Fibroblast of upper back skin (primary cell): ENCODE results near the gene ELF4.

Source experiments
- DNase-seq: peaks from one replicate; pipeline ENCODE4 v3.0.0-alpha.2; 2013

The ELF4 gene

GRCh38 chrX:130083656-130084382, 26.5 kb downstream of the ELF4 start:
- DNase-seq = no peak

- no peak for DNase-seq
Observed at GRCh38 chrX:130083107-130083490, 27.2 kb downstream of the ELF4 start.

- no peak for DNase-seq
Observed at GRCh38 chrX:130082244-130083106, 27.8 kb downstream of the ELF4 start.

GRCh38 chrX:130081421-130082045, 28.8 kb downstream of the ELF4 start:
- no peak for DNase-seq

GRCh38 chrX:130080791-130081367, 29.4 kb downstream of the ELF4 start:
- DNase-seq = no peak

- DNase-seq = peak; percentile 74
Observed at GRCh38 chrX:130079824-130080406, 30.4 kb downstream of the ELF4 start.

- no peak for DNase-seq
Observed at GRCh38 chrX:130075777-130076176, 34.5 kb downstream of the ELF4 start.

GRCh38 chrX:130072345-130072740, 38.0 kb downstream of the ELF4 start:
- no peak for DNase-seq

GRCh38 chrX:130071611-130072344, 38.5 kb downstream of the ELF4 start:
- DNase-seq = no peak

GRCh38 chrX:130066975-130067615, 43.2 kb downstream of the ELF4 start:
- no peak for DNase-seq

GRCh38 chrX:130060122-130061069, 49.9 kb downstream of the ELF4 start:
- peak; percentile 52 for DNase-seq

GRCh38 chrX:130058652-130059051, 51.6 kb downstream of the ELF4 start:
- no peak for DNase-seq

GRCh38 chrX:130057209-130057608, 53.1 kb downstream of the ELF4 start:
- no peak for DNase-seq

GRCh38 chrX:130055899-130056298, 54.4 kb downstream of the ELF4 start:
- no peak for DNase-seq

- DNase-seq = peak; percentile 63
Observed at GRCh38 chrX:130055103-130055502, 55.2 kb downstream of the ELF4 start.

GRCh38 chrX:130053236-130053635, 57.1 kb downstream of the ELF4 start:
- DNase-seq = no peak

- no peak for DNase-seq
Observed at GRCh38 chrX:130051176-130051845, 59.0 kb downstream of the ELF4 start.

- DNase-seq = no peak
Observed at GRCh38 chrX:130049821-130050220, 60.5 kb downstream of the ELF4 start.

- no peak for DNase-seq
Observed at GRCh38 chrX:130048686-130049222, 61.5 kb downstream of the ELF4 start.

- DNase-seq = no peak
Observed at GRCh38 chrX:130047416-130047815, 62.9 kb downstream of the ELF4 start.
